HG03175 (cell line): Measurements from ENCODE around the gene KCTD1.

Experiments
- ATAC-seq: cut with Tn5 transposase; IDR thresholded peaks from one replicate; pipeline ENCODE4 v1.9.1; 2021; ENCODE audit warnings: mild to moderate bottlenecking, moderate library complexity; ENCODE audit not compliant: unreplicated experiment

KCTD1 gene

GRCh38 chr18:26524504-26525351 is 23.6 kb downstream of the KCTD1 start:
- ATAC-seq = no peak

- ATAC-seq = no peak
Observed at GRCh38 chr18:26524002-26524401, 24.4 kb downstream of the KCTD1 start.

GRCh38 chr18:26521617-26522016 is 26.7 kb downstream of the KCTD1 start:
- no peak for ATAC-seq

- no peak for ATAC-seq
Observed at GRCh38 chr18:26520974-26521373, 27.4 kb downstream of the KCTD1 start.

GRCh38 chr18:26519114-26519513 is 29.2 kb downstream of the KCTD1 start:
- ATAC-seq = no peak

GRCh38 chr18:26516964-26517363 is 31.4 kb downstream of the KCTD1 start:
- ATAC-seq = no peak

GRCh38 chr18:26515643-26516487 is 32.5 kb downstream of the KCTD1 start:
- ATAC-seq = no peak

GRCh38 chr18:26511339-26512071 is 36.8 kb downstream of the KCTD1 start:
- ATAC-seq = no peak

- ATAC-seq = no peak
Observed at GRCh38 chr18:26510337-26510736, 38.0 kb downstream of the KCTD1 start.

GRCh38 chr18:26506012-26506411 is 42.3 kb downstream of the KCTD1 start:
- ATAC-seq = no peak

- no peak for ATAC-seq
Observed at GRCh38 chr18:26504831-26505230, 43.5 kb downstream of the KCTD1 start.

- no peak for ATAC-seq
Observed at GRCh38 chr18:26503382-26503781, 45.0 kb downstream of the KCTD1 start.

GRCh38 chr18:26502823-26503222 is 45.5 kb downstream of the KCTD1 start:
- ATAC-seq = no peak

- no peak for ATAC-seq
Observed at GRCh38 chr18:26497866-26498265, 50.5 kb downstream of the KCTD1 start.

- no peak for ATAC-seq
Observed at GRCh38 chr18:26496528-26496927, 51.8 kb downstream of the KCTD1 start.

- no peak for ATAC-seq
Observed at GRCh38 chr18:26495287-26495686, 53.1 kb downstream of the KCTD1 start.

GRCh38 chr18:26493021-26493420 is 55.3 kb downstream of the KCTD1 start:
- peak; percentile 50 for ATAC-seq

GRCh38 chr18:26491194-26491816 is 57.0 kb downstream of the KCTD1 start:
- ATAC-seq = no peak

GRCh38 chr18:26489881-26490280 is 58.5 kb downstream of the KCTD1 start:
- ATAC-seq = no peak

GRCh38 chr18:26489191-26489590 is 59.2 kb downstream of the KCTD1 start:
- ATAC-seq = no peak
